ENCODE measurements around the gene GZMB. TPM values are rescaled to one million over a fixed set of nuclear protein-coding genes. Genes with fewer than 3 reads are reported as not detected.

Gene GZMB
- total RNA-seq, 1 experiment from 2014 or later: not detected

GRCh38 chr14:24613747-24614146 is 20.2 kb downstream of the GZMB start:
- Mint-ChIP-seq H3K27me3 (ENCODE audit: unreplicated experiment) (peaks cover under 1% of the 10 kb centered on the region), H3K36me3 (ENCODE audit: insufficient read depth, unreplicated experiment) (no peaks in the 10 kb centered on the region), H3K9me3 (ENCODE audit: low read depth, unreplicated experiment) (no peaks in the 10 kb centered on the region), H3K27ac (ENCODE audit: unreplicated experiment) (no peak overlapping the region), H3K4me3 (ENCODE audit: low read depth, unreplicated experiment) (no peak overlapping the region), H3K4me1 (ENCODE audit: low read depth, unreplicated experiment) (no peaks in the 10 kb centered on the region)
- intact Hi-C loops (cut with micrococcal nuclease; ENCODE audit: unreplicated experiment): no loop called here
- TF ChIP-seq, protein P1, sequence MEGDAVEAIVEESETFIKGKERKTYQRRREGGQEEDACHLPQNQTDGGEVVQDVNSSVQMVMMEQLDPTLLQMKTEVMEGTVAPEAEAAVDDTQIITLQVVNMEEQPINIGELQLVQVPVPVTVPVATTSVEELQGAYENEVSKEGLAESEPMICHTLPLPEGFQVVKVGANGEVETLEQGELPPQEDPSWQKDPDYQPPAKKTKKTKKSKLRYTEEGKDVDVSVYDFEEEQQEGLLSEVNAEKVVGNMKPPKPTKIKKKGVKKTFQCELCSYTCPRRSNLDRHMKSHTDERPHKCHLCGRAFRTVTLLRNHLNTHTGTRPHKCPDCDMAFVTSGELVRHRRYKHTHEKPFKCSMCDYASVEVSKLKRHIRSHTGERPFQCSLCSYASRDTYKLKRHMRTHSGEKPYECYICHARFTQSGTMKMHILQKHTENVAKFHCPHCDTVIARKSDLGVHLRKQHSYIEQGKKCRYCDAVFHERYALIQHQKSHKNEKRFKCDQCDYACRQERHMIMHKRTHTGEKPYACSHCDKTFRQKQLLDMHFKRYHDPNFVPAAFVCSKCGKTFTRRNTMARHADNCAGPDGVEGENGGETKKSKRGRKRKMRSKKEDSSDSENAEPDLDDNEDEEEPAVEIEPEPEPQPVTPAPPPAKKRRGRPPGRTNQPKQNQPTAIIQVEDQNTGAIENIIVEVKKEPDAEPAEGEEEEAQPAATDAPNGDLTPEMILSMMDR (IDR thresholded peaks at IDR 0.05; ENCODE audit: unreplicated experiment): no peak
- CTCF ChIA-PET: no interaction called here
- DNase-seq: no peak
- no TSS peak for BruUV-seq (replicated peaks)

DNA sequence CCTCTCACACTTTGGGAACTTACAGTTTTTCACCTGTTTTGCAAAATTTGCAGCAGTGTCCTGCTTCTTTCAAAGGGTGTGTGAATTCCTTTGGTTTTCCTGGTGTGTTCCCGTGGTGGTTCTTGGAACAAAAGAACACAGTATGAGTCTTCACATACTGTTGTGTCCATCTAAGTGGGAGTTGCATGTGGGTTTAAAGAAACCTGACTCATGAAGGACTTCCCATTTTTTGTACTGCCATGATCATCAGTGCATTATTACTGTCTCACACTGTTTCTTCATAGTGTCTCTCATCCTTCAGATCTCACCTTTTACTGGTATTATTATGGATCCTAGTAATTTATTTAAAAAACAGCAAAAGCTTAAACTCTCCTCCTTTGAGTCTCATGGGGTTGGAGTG is 20.7 kb downstream of the GZMB start:
- BruUV-seq (replicated peaks): no TSS peak
- no peak overlapping the region for H3K27ac Mint-ChIP-seq (ENCODE audit: unreplicated experiment)
- no peaks in the 10 kb centered on the region for H3K9me3 Mint-ChIP-seq (ENCODE audit: low read depth, unreplicated experiment)
- H3K4me3 Mint-ChIP-seq (ENCODE audit: low read depth, unreplicated experiment): no peak overlapping the region
- H3K36me3 Mint-ChIP-seq (ENCODE audit: insufficient read depth, unreplicated experiment): no peaks in the 10 kb centered on the region
- intact Hi-C loops (cut with micrococcal nuclease; ENCODE audit: unreplicated experiment): no loop called here
- no peaks in the 10 kb centered on the region for H3K4me1 Mint-ChIP-seq (ENCODE audit: low read depth, unreplicated experiment)
- H3K27me3 Mint-ChIP-seq (ENCODE audit: unreplicated experiment): peaks cover 6% of the 10 kb centered on the region
- TF ChIP-seq, protein P1 (IDR thresholded peaks at IDR 0.05; ENCODE audit: unreplicated experiment): no peak
- no peak for DNase-seq
- CTCF ChIA-PET: no interaction called here

DNA sequence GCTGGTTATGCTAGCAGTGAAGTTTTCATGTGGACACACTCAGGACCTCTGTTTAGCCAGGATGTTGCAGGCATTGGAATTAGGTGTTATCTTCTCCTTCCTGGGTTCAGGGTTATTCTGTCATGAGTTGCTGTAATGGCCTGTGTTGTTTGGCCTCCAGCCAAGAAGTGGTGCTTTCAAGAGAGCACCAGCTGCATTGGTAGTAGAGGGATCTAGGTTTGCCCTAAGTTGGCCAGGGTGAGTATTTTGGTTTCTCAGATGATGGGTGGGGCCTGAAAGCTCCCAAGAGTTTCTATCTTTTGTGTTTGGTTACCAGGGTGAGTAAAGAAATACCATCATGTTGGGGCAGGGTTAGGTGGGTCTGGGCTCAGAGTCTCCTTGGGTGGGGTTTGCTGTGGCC is 21.8 kb downstream of the GZMB start:
- Mint-ChIP-seq H3K27ac (ENCODE audit: unreplicated experiment) (no peak overlapping the region), H3K9me3 (ENCODE audit: low read depth, unreplicated experiment) (no peaks in the 10 kb centered on the region), H3K36me3 (ENCODE audit: insufficient read depth, unreplicated experiment) (no peaks in the 10 kb centered on the region), H3K4me1 (ENCODE audit: low read depth, unreplicated experiment) (no peaks in the 10 kb centered on the region), H3K27me3 (ENCODE audit: unreplicated experiment) (peaks cover 15% of the 10 kb centered on the region), H3K4me3 (ENCODE audit: low read depth, unreplicated experiment) (no peak overlapping the region)
- BruUV-seq (replicated peaks): no TSS peak
- no peak for DNase-seq
- TF ChIP-seq, protein P1 (IDR thresholded peaks at IDR 0.05; ENCODE audit: unreplicated experiment): no peak
- CTCF ChIA-PET: no interaction called here
- intact Hi-C loops (cut with micrococcal nuclease; ENCODE audit: unreplicated experiment): no loop called here

DNA sequence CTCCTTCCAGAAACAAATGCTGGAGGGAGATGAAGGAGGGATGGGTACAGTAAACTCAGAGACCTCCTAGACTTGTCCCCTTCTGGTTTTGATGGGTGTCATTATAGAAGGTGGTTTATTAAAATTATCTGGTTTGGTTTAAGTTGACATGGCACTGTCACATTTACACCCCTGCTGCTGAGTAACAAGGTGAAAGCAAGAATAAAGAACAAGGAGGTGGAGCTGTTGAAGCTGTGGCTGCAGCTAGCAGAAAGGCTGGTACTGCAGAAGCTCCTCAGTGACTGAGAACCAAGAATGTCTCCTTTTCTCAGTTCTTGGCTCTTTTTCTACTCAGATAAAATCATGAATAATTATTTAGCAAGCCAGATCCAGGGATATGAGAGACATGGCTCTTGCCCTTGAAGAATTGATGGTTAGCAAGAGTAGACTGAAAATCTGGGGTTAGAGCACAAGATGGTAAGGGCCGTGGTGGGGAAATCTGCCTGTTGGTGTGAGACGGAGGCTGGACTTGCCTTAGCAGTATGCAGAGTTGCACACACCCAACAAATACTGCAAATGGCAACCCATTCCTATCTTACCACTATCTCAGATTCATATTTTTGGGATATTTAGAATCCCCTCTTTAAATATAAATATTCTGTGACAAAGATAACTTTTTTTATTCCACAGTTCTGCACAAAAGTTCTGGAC is 24.2 kb downstream of the GZMB start, which contains the start of gene GZMH:
Gene GZMH, minus strand, starts transcription at position 31 of the 690 bp plus-strand sequence. CDS start 72 bp downstream, outside the sequence.
- Mint-ChIP-seq H3K9me3 (ENCODE audit: low read depth, unreplicated experiment) (no peaks in the 10 kb centered on the region), H3K36me3 (ENCODE audit: insufficient read depth, unreplicated experiment) (no peaks in the 10 kb centered on the region), H3K4me3 (ENCODE audit: low read depth, unreplicated experiment) (no peak within 1 kb of the TSS), H3K27me3 (ENCODE audit: unreplicated experiment) (peaks cover 28% of the 10 kb centered on the region), H3K4me1 (ENCODE audit: low read depth, unreplicated experiment) (no peaks in the 10 kb centered on the region), H3K27ac (ENCODE audit: unreplicated experiment) (no peak within 1 kb of the TSS)
- CTCF ChIA-PET: no interaction called here
- DNase-seq: no peak
- intact Hi-C loops (cut with micrococcal nuclease; ENCODE audit: unreplicated experiment): no loop called here
- BruUV-seq (replicated peaks): no TSS peak
- TF ChIP-seq, protein P1 (IDR thresholded peaks at IDR 0.05; ENCODE audit: unreplicated experiment): no peak
